ENCODE results near the gene GIMAP2.
"Not testable (repeated sequence)": the region's sequence is repeated elsewhere in the genome, so short reads cannot be mapped to it uniquely, and the experiment has no call there.

Gene GIMAP2

GRCh38 chr7:150685219-150686029 is at the start of gene GIMAP2:
GIMAP2 (plus strand) TSS chr7:150685706; CDS start chr7:150687060, 1,354 bp downstream.
- no peak for DNase-seq

GRCh38 chr7:150641854-150642253 is 43.7 kb upstream of the GIMAP2 start:
- no peak for DNase-seq

- no peak for DNase-seq
These were observed 42.6 kb upstream of the GIMAP2 start for GRCh38 chr7:150642926-150643325.

DNA sequence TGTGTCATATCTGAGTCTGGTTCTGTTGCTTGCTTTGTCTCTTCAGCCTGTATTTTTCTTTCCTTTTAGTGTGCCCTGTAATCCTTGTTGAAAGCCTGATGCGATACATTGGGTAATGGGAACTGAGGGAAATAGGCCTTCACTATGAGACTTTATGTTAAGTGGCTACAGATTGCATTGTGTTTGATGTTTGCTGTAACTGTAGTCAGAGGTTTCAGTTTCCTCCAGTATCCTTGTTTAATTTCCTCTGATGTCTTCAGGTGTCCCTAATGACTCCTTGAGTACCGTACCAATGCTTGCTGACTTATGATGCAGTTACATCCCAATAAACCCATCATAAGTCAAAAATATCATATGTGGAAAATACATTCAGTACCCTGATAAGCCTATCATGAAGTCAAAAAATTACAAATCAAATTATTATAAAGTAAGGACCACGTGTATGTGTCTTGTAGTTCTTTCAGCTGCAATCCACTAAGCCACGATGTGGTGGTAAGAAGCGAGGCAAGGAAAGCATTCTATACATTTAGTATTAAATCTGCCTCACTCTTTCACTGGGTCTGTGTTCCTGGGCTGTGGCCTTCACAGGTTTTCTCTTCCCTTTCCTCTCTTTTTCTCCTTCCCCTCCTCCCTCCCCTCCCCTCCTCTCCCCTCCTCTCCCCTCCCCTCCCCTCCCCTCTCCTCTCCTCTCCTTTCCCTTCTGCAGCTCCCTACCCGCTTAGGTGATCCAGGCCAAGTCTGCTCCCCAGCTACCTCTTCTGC is 40.1 kb upstream of the GIMAP2 start:
- no peak for DNase-seq

DNA sequence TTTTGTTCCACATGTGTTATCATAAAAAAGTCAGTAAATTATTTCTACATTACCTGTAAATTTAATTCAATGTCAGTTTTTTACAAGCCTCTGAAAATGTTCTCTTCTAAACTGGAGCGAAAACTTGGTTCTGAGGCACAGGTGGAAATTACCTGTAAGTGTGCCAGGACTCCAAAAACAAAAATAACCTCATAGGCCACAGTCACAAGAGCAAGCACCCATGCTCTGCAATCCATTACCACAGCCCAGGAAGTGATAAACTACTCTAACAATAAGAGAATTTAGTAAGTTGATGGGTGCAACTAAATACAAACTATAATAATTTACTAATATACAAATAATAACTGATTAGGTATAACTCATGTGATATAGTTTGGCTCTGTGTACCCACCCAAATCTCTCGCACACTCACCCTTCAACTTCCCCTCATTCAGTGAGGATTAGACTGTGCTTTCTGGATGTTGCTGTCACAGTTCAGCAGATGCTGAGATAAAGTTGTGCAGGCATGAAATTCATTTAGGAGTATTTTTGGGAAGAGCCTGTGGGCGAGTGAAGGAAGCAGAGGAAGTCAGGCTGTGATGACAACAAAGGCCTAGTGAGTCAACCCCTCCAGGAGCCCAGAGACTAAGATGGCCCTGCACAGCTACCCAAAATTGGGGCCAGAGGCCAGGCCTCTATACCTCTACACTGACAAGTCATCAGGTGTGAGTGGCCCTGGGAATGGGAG is 37.0 kb upstream of the GIMAP2 start:
- no peak for DNase-seq

DNA sequence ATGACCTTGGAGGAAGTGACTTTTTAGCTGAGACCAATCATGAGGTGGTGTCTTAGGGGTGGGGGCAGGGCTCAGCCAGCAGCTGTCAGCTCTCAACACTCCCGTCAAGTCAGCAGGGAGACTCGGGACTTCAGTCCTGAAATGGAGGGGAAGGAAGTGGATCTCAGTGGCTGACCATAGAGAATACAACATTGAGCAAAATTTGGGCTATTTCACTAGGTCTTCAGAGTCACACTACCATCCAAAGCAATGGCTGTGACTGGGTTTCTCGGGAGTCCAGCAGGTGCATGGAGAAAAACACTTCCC is 36.5 kb upstream of the GIMAP2 start:
- DNase-seq = no peak

DNA sequence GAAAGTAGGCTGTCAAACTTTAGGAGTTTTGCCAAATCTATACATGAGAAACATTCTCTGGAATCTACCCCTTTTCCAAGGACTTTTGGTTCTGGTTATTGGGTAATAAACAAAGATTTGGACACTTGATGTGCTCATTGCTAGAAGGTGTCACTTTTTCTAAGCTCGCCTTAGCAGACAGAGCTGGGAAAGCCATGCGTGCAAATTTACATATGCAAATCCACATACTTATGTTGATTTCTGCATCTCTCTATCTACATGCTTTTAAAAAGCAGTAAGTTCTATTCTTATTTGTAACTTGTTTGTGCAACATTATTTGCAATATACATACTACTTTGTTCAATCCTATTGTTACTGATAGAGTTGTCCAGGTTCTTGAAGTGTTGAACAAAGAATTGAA is 30.8 kb upstream of the GIMAP2 start:
- DNase-seq = no peak

DNA sequence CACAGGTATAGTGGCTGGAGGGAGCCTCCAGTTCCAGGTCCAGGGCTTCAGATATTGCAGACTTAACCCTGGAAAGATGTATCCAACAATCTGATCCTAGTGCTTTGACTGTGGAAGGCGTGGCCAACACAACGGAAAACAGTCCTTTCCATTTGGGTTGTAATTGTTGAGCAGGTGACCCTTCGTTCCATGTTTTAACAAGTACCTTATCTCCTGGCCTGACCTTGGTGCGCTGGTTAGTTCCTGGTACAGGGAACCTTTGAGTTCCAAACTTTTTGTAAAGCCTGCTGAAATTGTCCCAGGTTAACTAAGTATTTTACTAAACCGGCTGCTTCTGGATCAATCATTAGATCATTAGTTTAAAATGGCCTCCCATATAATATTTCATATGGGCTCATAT is 29.5 kb upstream of the GIMAP2 start:
- no peak for DNase-seq

GRCh38 chr7:150657526-150657925 is 28.0 kb upstream of the GIMAP2 start:
- no peak for DNase-seq

- no peak for DNase-seq
These were observed 24.4 kb upstream of the GIMAP2 start for GRCh38 chr7:150660939-150661613.

DNA sequence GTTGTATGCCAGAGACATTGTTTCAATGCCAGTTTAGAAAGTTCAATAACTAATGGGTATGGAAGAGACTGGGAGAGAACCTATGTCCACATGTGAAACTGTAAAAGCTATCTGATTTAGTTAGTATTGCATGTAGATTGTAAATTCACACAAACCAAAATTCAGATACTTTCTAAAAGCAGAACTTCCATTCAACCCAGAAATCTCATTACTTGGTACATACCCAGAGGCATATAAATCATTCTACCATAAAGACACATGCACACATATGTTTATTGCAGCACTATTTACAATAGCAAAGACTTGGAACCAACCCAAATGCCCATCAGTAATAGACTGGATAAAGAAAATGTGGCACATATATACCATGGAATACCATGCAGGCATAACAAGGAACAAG is 22.7 kb upstream of the GIMAP2 start:
- DNase-seq = not testable (repeated sequence)

DNA sequence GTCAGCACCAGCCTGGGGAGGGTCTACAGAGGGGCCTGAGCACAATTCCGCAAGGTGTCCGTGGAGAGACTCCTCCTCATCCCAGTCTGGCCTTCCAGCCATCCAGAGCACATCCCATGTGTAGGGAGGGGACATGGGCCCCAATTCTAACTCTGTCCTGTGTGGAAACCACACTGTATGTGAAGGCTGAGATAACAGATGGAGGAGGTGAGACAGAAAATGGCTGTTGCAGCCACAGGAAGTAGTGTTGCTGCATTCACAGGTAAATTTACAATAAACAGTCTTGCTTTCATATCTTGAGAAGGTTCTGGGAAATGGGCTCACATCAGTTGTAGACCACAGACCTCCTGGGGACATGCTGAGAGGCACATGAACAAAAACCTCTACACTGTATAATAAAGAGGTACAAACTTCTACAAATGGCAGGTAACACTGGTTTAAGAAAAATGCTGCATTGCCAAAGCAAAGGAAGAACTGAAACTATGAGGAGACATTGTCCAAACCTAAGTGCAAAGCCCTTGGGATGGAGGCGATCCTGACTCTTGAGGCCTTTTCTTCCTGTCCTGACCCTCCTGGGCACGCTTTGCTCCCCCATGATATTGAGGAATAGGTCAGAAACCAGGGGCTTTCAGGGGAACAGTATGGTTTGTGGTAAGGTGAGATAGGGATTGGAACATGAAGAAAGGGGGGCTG is 21.6 kb upstream of the GIMAP2 start:
- DNase-seq = no peak

DNA sequence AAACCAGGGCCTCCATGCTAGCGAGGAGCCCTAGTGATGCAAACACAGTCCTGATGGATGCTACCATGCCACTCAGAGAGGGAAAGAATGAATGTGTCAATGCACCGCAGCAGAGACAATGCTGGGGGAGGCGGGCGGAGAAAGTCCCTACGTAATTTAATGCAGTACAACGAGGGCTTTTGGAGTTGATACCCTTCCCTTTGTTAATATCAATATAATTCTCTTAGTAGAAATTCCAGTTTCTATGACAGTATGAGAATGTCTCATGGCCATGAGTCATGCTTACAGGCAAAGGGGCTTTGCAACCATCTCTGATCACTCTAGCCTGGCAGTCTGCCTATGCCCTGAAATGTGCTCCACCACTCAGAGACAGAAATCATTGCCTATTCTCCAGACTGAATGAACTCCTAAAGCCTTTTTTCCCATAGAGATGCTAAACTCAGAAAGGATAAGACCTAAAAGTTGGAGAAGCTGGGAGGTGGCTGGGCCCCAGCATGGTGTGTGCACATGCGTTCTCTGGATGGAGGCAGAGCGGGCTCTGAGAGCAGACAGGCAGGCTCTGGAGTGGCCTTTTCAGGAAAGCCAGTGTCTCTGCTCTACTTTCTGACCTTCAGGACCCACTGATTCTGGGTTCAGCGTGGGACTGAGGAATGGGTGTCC is 20.3 kb upstream of the GIMAP2 start:
- no peak for DNase-seq

DNA sequence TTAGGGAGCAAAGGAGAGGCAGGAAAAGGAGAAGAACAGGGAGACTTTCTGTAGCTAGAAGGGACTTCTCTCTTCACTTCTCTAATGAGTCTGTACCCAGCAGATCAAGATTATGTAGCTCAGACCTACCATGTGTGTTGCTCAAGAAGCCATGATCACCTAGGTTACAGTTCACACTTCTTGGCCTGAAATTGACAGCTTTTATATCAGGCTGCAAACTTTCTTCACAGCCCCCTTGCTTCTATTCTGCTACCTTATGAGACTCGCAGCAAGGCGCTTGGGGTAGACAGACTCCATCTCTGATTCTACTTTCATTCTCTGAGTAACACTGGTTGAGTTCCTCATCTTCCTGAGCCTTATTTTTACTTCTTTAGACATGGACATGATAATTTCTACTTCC is 19.6 kb upstream of the GIMAP2 start:
- DNase-seq = no peak

GRCh38 chr7:150666412-150666811 is 19.1 kb upstream of the GIMAP2 start:
- no peak for DNase-seq

GRCh38 chr7:150668472-150668911 is 17.0 kb upstream of the GIMAP2 start:
- DNase-seq = no peak

DNA sequence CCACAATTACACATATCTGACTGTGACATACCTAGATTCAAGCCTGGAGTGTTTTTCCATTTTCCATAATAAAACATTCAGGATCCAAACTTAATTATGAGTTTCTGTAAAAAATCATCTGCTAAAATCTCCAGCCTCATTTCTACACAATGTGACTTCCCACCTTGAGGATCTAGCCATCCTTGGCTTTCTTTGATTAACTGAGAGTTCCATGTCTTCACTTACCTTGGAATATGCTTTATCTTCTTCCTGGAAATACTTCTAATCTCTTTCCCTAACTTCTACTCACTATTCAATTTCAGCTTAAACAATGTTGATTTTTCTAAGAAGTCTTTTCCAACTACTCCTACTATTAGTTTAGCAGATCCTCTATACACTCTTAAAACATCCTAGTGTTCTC is 16.5 kb upstream of the GIMAP2 start:
- DNase-seq = no peak

DNA sequence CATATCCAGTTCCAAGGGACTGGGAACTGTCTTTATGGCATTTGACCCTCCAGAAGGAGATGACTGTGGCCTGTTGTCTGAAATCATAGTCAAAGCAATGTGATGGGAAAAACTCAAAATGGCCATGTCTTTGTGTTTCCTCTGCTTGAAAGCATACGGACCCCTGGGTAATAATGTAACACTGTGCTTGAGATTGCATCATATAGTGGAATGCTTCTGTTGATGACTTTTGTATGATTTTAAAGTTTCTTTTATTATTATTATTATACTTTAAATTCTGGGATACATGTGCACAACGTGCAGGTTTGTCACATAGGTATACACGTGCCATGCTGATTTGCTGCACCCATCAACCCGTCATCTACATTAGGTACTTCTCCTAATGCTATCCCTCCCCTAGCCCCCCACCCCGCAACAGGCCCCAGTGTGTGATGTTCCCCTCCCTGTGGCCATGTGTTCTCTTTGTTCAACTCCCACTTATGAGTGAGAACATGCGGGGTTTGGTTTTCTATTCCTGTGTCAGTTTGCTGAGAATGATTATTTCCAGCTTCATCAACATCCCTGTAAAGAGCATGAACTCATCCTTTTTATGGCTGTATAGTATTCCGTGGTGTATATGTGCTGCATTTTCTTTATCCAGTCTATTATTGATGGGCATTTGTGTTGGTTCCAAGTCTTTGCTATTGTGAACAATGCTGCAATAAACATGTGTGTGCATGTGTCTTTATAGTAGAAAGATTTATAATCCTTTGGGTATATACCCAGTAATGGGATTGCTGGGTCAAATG is 13.5 kb upstream of the GIMAP2 start:
- not testable (repeated sequence) for DNase-seq

DNA sequence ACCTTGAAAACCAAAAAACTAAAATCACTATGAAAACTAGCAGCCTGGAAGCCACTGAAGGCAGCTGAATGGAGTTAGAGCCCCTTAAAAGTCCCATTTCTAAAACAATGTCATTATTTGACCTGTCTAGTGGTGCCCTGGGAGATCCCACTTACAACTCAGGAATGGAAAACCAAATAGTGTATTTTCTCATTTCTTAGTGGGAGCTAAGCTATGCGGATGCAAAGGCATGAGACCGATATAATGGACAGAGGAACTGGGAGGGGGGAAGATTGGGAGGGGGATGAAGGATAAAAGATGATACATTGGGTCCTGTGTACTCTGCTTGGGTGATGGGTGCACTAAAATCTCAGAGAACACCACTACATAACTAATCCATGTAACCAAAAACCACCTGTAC is 9.8 kb upstream of the GIMAP2 start:
- no peak for DNase-seq

DNA sequence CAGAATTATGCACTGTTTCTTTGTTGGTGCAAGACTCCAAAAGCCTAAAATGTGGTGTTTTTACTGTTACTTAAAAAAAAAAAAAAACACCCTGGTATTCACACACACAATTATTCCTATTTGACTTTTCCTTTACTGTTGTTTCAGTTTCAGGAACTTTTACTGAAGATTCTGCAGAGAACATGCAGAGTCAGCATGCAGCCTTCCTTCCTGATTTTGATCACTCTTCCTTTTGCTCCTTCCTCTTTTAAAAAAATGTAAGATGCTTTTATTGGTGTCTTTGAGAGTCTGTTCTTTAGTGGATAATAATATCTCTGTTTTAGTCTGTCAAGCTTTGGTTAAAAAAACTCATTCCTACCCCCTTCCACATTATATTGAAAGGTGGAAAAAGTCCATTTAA is 9.2 kb upstream of the GIMAP2 start:
- not testable (repeated sequence) for DNase-seq

- DNase-seq = not testable (repeated sequence)
These were observed 8.7 kb upstream of the GIMAP2 start for GRCh38 chr7:150676854-150677253.

Data from NCI-H1092 (cell line).